SK-N-SH treated with all-trans-retinoic acid at 6 μM for 48 hours (cell line): ENCODE results near the gene HEMK1.

ENCODE experiments used
- POU6F1 ChIP-seq: fragments of 250-450 bp; sonication (Bioruptor Pico); IDR thresholded peaks from 2 replicates; pipeline ENCODE4 v1.8.0; 2021; ENCODE audit warnings: low read depth, mild to moderate bottlenecking, moderate library complexity, borderline replicate concordance
- PPARA ChIP-seq: fragments of 250-450 bp; sonication (Bioruptor Pico); IDR thresholded peaks from 2 replicates; pipeline ENCODE4 v1.5.0; 2020; ENCODE audit warnings: mild to moderate bottlenecking, borderline replicate concordance
- RARB ChIP-seq: fragments of 250-450 bp; sonication (Bioruptor Pico); IDR thresholded peaks from 2 replicates; pipeline ENCODE4 v1.8.0; 2021; ENCODE audit warnings: mild to moderate bottlenecking, moderate library complexity
- TF ChIP-seq, protein P1 (sequence below): fragments of 250-450 bp; sonication (Bioruptor Pico); IDR thresholded peaks from 2 replicates; pipeline ENCODE4 v1.8.0; 2020; ENCODE audit warnings: mild to moderate bottlenecking, moderate library complexity, borderline replicate concordance

GRCh38 chr3:50570508-50571279 lies 1.4 kb downstream of the HEMK1 start:
- TF ChIP-seq, protein P1, sequence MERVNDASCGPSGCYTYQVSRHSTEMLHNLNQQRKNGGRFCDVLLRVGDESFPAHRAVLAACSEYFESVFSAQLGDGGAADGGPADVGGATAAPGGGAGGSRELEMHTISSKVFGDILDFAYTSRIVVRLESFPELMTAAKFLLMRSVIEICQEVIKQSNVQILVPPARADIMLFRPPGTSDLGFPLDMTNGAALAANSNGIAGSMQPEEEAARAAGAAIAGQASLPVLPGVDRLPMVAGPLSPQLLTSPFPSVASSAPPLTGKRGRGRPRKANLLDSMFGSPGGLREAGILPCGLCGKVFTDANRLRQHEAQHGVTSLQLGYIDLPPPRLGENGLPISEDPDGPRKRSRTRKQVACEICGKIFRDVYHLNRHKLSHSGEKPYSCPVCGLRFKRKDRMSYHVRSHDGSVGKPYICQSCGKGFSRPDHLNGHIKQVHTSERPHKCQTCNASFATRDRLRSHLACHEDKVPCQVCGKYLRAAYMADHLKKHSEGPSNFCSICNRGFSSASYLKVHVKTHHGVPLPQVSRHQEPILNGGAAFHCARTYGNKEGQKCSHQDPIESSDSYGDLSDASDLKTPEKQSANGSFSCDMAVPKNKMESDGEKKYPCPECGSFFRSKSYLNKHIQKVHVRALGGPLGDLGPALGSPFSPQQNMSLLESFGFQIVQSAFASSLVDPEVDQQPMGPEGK (CRISPR knock-in tag) = no peak
- TF ChIP-seq PPARA (CRISPR knock-in tag) (no peak), RARB (CRISPR knock-in tag) (no peak), POU6F1 (CRISPR knock-in tag) (no peak)
